ENCODE results near the gene SLC41A2. TPM values are rescaled to one million over a fixed set of nuclear protein-coding genes. Genes with fewer than 3 reads are reported as not detected.
"Not testable (repeated sequence)": the region's sequence is repeated elsewhere in the genome, so short reads cannot be mapped to it uniquely, and the experiment has no call there.

SLC41A2 gene
- total and polyA plus RNA-seq, 10 of the 15 experiments (the other 5 are each of a cell fraction or from before 2014, with no cell fraction given) = 3.5 to 19.0 (median 11.3) TPM

- SMC1A ChIA-PET (ENCODE audit: uncharacterized antibody, unreplicated experiment) = interaction anchor here (0.6 to 1.2 kb wide), 3 partner anchors 14 to 197 kb away, joined by 3 to 6 read pairs (median 3); no protein-coding TSS in a partner anchor
- H3K9ac ChIP-seq (ENCODE audit: control insufficient read depth, insufficient read depth, low read length); ATAC-seq; BruUV-seq (replicated peaks); H4K20me1 ChIP-seq (ENCODE audit: control insufficient read depth, insufficient read depth); POLR2A ChIA-PET; H3K4me3 ChIP-seq; H2AFZ ChIP-seq (ENCODE audit: control insufficient read depth, low read depth, low read length); CTCF ChIA-PET; H3K9me3 ChIP-seq (replicated peaks; ENCODE audit: control insufficient read depth, insufficient read depth, low read length); H3K36me3 ChIP-seq (ENCODE audit: control insufficient read depth in 2 of 2, insufficient read depth in 2 of 2, low read length in 1 of 2); H3K4me1 ChIP-seq (ENCODE audit: control insufficient read depth, insufficient read depth, low read length); in situ Hi-C loops (cut with MboI); DNase-seq (ENCODE audit: low read depth, low spot score); H3K4me2 ChIP-seq (ENCODE audit: control insufficient read depth, insufficient read depth); FAIRE-seq; H3K79me2 ChIP-seq (ENCODE audit: control insufficient read depth, insufficient read depth, low read length); intact Hi-C loops (cut with micrococcal nuclease; ENCODE audit: unreplicated experiment); H3K27me3 ChIP-seq (replicated peaks in 1 of 2; ENCODE audit: control insufficient read depth in 2 of 2, insufficient read depth in 2 of 2, low read length in 1 of 2); H3K27ac ChIP-seq (ENCODE audit: control insufficient read depth, insufficient read depth): not testable (repeated sequence)
- WGBS (ENCODE audit: insufficient coverage, insufficient replicate concordance, low lambda C conversion rate, missing lambda C conversion rate) = 73% methylated on average over 4 of the region's 4 CpGs
- RAD21 ChIA-PET (ENCODE audit: unreplicated experiment) = interaction anchor here (1.1 kb wide), 2 partner anchors 10 to 567 kb away, joined by 3 read pairs; no protein-coding TSS in a partner anchor
Measured at GRCh38 chr12:104948716-104949115, 9.4 kb downstream of the SLC41A2 start.

GRCh38 chr12:104944252-104944651 lies 13.8 kb downstream of the SLC41A2 start:
- CTCF ChIA-PET = no interaction called here
- DNase-seq (ENCODE audit: low read depth, low spot score) (no peak), ATAC-seq (no peak), FAIRE-seq (no peak)
- H4K20me1 ChIP-seq (ENCODE audit: control insufficient read depth, insufficient read depth) = no peaks in the 10 kb centered on the region
- POLR2A ChIA-PET = no interaction called here
- no peaks in the 10 kb centered on the region for H3K36me3 ChIP-seq (ENCODE audit: control insufficient read depth in 2 of 2, insufficient read depth in 2 of 2, low read length in 1 of 2)
- no peak overlapping the region for H3K4me2 ChIP-seq (ENCODE audit: control insufficient read depth, insufficient read depth)
- no peaks in the 10 kb centered on the region; the same call in 2 of the 3 replicates for H3K9me3 ChIP-seq (replicated peaks; ENCODE audit: control insufficient read depth, insufficient read depth, low read length)
- no TSS peak for BruUV-seq (replicated peaks)
- RAD21 ChIA-PET (ENCODE audit: unreplicated experiment) = no interaction called here
- no peaks in the 10 kb centered on the region for H3K79me2 ChIP-seq (ENCODE audit: control insufficient read depth, insufficient read depth, low read length)
- TF ChIP-seq E2F4 (IDR thresholded peaks at IDR 0.05; ENCODE audit: low read depth, low read length) = no peak
- TF ChIP-seq WRNIP1 (IDR thresholded peaks at IDR 0.05; ENCODE audit: borderline replicate concordance, low read depth, low read length) = no peak
- TF ChIP-seq CTCF (IDR thresholded peaks at IDR 0.05 in 2 of 3, conservative IDR thresholded peaks at IDR 0.05 in 1 of 3; ENCODE audit: control insufficient read depth in 2 of 3, extremely low read depth in 1 of 3, insufficient read depth in 1 of 3, low read depth in 3 of 3, low read length in 3 of 3) = no peak
- in situ Hi-C loops (cut with MboI) (no loop called here), intact Hi-C loops (cut with micrococcal nuclease; ENCODE audit: unreplicated experiment) (no loop called here)
- SMC1A ChIA-PET (ENCODE audit: uncharacterized antibody, unreplicated experiment) = no interaction called here
- no peaks in the 10 kb centered on the region for H3K4me1 ChIP-seq (ENCODE audit: control insufficient read depth, insufficient read depth, low read length)
- H3K4me3 ChIP-seq = no peak overlapping the region
- no peak overlapping the region for H3K27ac ChIP-seq (ENCODE audit: control insufficient read depth, insufficient read depth)
- no peaks in the 10 kb centered on the region for H3K27me3 ChIP-seq (replicated peaks in 1 of 2; ENCODE audit: control insufficient read depth in 2 of 2, insufficient read depth in 2 of 2, low read length in 1 of 2)
- H3K9ac ChIP-seq (ENCODE audit: control insufficient read depth, insufficient read depth, low read length) = no peak overlapping the region
- no peak overlapping the region for H2AFZ ChIP-seq (ENCODE audit: control insufficient read depth, low read depth, low read length)
- 100% methylated on average over 3 of the region's 3 CpGs for WGBS (ENCODE audit: insufficient coverage, insufficient replicate concordance, low lambda C conversion rate, missing lambda C conversion rate)

- ATAC-seq; H3K4me1 ChIP-seq (ENCODE audit: control insufficient read depth, insufficient read depth, low read length); H3K79me2 ChIP-seq (ENCODE audit: control insufficient read depth, insufficient read depth, low read length); H3K4me3 ChIP-seq; H3K4me2 ChIP-seq (ENCODE audit: control insufficient read depth, insufficient read depth); BruUV-seq (replicated peaks); H3K36me3 ChIP-seq (ENCODE audit: control insufficient read depth in 2 of 2, insufficient read depth in 2 of 2, low read length in 1 of 2); H2AFZ ChIP-seq (ENCODE audit: control insufficient read depth, low read depth, low read length); in situ Hi-C loops (cut with MboI); H3K27ac ChIP-seq (ENCODE audit: control insufficient read depth, insufficient read depth); H3K9me3 ChIP-seq (replicated peaks; ENCODE audit: control insufficient read depth, insufficient read depth, low read length); DNase-seq (ENCODE audit: low read depth, low spot score); H4K20me1 ChIP-seq (ENCODE audit: control insufficient read depth, insufficient read depth); H3K9ac ChIP-seq (ENCODE audit: control insufficient read depth, insufficient read depth, low read length); FAIRE-seq; intact Hi-C loops (cut with micrococcal nuclease; ENCODE audit: unreplicated experiment); H3K27me3 ChIP-seq (replicated peaks in 1 of 2; ENCODE audit: control insufficient read depth in 2 of 2, insufficient read depth in 2 of 2, low read length in 1 of 2): not testable (repeated sequence)
- 87% methylated on average over 8 of the region's 8 CpGs for WGBS (ENCODE audit: insufficient coverage, insufficient replicate concordance, low lambda C conversion rate, missing lambda C conversion rate)
- ChIA-PET SMC1A (ENCODE audit: uncharacterized antibody, unreplicated experiment) (interaction anchor here (0.8 to 2.1 kb wide), 3 partner anchors 11 to 24 kb away, joined by 3 to 4 read pairs (median 3); no protein-coding TSS in a partner anchor), POLR2A (interaction anchor here (1.0 kb wide), 1 partner anchor 10 kb away, joined by 3 read pairs; no protein-coding TSS in a partner anchor), RAD21 (ENCODE audit: unreplicated experiment) (interaction anchor here (1.0 kb wide), 1 partner anchor 41 kb away, joined by 3 read pairs; no protein-coding TSS in a partner anchor), CTCF (interaction anchor here (1.1 kb wide), 1 partner anchor 562 kb away, joined by 3 read pairs; no protein-coding TSS in a partner anchor)
Measured at GRCh38 chr12:104943401-104943800, 14.7 kb downstream of the SLC41A2 start.

Data from GM12878 (cell line).